ENCODE measurements around the gene GARIN3. TPM values are rescaled to one million over a fixed set of nuclear protein-coding genes. Genes with fewer than 3 reads are reported as not detected.

Gene GARIN3
- not detected in 2 replicates for polyA plus RNA-seq (2013)

- no peak within 1 kb of the TSS for H3K23ac ChIP-seq (ENCODE audit: low read length)
- no peak within 1 kb of the TSS for H4K91ac ChIP-seq (ENCODE audit: low read depth, low read length)
- no peak within 1 kb of the TSS for H3K4me2 ChIP-seq (ENCODE audit: low read length)
- no peak within 1 kb of the TSS for H2AFZ ChIP-seq (ENCODE audit: insufficient read depth, low read length, poor library complexity)
- no peak within 1 kb of the TSS for H3K4ac ChIP-seq (ENCODE audit: low read depth, low read length)
- no peaks in the 10 kb centered on the region for H3K9me3 ChIP-seq (ENCODE audit: insufficient read depth, low read depth, low read length)
- no CpG with 5 or more reads among the region's 7 CpGs for WGBS (ENCODE audit: extremely low coverage, insufficient coverage, insufficient read length)
- no peak within 1 kb of the TSS for H3K27ac ChIP-seq (ENCODE audit: low read depth, low read length)
- H4K12ac ChIP-seq (ENCODE audit: low read depth, low read length), result no peak within 1 kb of the TSS
- H3K36me3 ChIP-seq (ENCODE audit: control insufficient read depth in 1 of 2, insufficient read depth in 2 of 2, low read length in 2 of 2), result no peaks in the 10 kb centered on the region
- DNase-seq, result no peak
- no peak within 1 kb of the TSS for H3K18ac ChIP-seq (ENCODE audit: low read length)
- no peaks in the 10 kb centered on the region for H3K4me1 ChIP-seq (ENCODE audit: control insufficient read depth in 1 of 2, insufficient read depth in 2 of 2, low read length in 2 of 2)
- H2BK120ac ChIP-seq (ENCODE audit: insufficient read depth, low read length, poor library complexity), result no peak within 1 kb of the TSS
- no peak within 1 kb of the TSS for H3K9ac ChIP-seq (ENCODE audit: low read length)
- H2BK12ac ChIP-seq (ENCODE audit: low read length), result no peak within 1 kb of the TSS
- H3K79me1 ChIP-seq (ENCODE audit: low read length), result no peaks in the 10 kb centered on the region
- H3K27me3 ChIP-seq (ENCODE audit: insufficient read depth, low read length), result no peaks in the 10 kb centered on the region
- H3K14ac ChIP-seq (ENCODE audit: low read length), result no peak within 1 kb of the TSS
- H2BK5ac ChIP-seq (ENCODE audit: low read depth, low read length, poor library complexity), result no peak within 1 kb of the TSS
- no peaks in the 10 kb centered on the region for H3K79me2 ChIP-seq (ENCODE audit: control insufficient read depth, insufficient read depth, low read length, poor library complexity)
- H4K8ac ChIP-seq (ENCODE audit: low read depth, low read length), result no peak within 1 kb of the TSS
- H3K4me3 ChIP-seq (ENCODE audit: low read depth, low read length), result no peak within 1 kb of the TSS
- H2AK5ac ChIP-seq (ENCODE audit: low read length), result no peak within 1 kb of the TSS
Measured at GRCh38 chr5:157166214-157167213, at the start of gene GARIN3. Gene GARIN3 (minus strand): TSS chr5:157166264. CDS start chr5:157166168, 96 bp downstream.

GRCh38 chr5:157215514-157216167 lies 49.6 kb upstream of the GARIN3 start:
- Histone ChIP-seq H3K27me3 (ENCODE audit: insufficient read depth, low read length) (no peaks in the 10 kb centered on the region), H3K27ac (ENCODE audit: low read depth, low read length) (no peak overlapping the region), H3K9ac (ENCODE audit: low read length) (no peak overlapping the region), H3K14ac (ENCODE audit: low read length) (no peak overlapping the region), H3K4me1 (ENCODE audit: control insufficient read depth in 1 of 2, insufficient read depth in 2 of 2, low read length in 2 of 2) (no peaks in the 10 kb centered on the region), H3K18ac (ENCODE audit: low read length) (no peak overlapping the region), H4K8ac (ENCODE audit: low read depth, low read length) (no peak overlapping the region), H2BK12ac (ENCODE audit: low read length) (no peak overlapping the region), H2AK5ac (ENCODE audit: low read length) (no peak overlapping the region), H3K4ac (ENCODE audit: low read depth, low read length) (no peak overlapping the region), H4K91ac (ENCODE audit: low read depth, low read length) (no peak overlapping the region), H2BK120ac (ENCODE audit: insufficient read depth, low read length, poor library complexity) (no peak overlapping the region), H3K4me2 (ENCODE audit: low read length) (no peak overlapping the region), H2AFZ (ENCODE audit: insufficient read depth, low read length, poor library complexity) (no peak overlapping the region), H3K9me3 (ENCODE audit: insufficient read depth, low read depth, low read length) (no peaks in the 10 kb centered on the region), H4K12ac (ENCODE audit: low read depth, low read length) (no peak overlapping the region), H3K79me1 (ENCODE audit: low read length) (no peaks in the 10 kb centered on the region), H3K23ac (ENCODE audit: low read length) (no peak overlapping the region), H2BK5ac (ENCODE audit: low read depth, low read length, poor library complexity) (no peak overlapping the region), H3K4me3 (ENCODE audit: low read depth, low read length) (no peak overlapping the region), H3K79me2 (ENCODE audit: control insufficient read depth, insufficient read depth, low read length, poor library complexity) (no peaks in the 10 kb centered on the region), H3K36me3 (ENCODE audit: control insufficient read depth in 1 of 2, insufficient read depth in 2 of 2, low read length in 2 of 2) (no peaks in the 10 kb centered on the region)
- no CpG with 5 or more reads among the region's 5 CpGs for WGBS (ENCODE audit: extremely low coverage, insufficient coverage, insufficient read length)
- DNase-seq, result no peak

DNA sequence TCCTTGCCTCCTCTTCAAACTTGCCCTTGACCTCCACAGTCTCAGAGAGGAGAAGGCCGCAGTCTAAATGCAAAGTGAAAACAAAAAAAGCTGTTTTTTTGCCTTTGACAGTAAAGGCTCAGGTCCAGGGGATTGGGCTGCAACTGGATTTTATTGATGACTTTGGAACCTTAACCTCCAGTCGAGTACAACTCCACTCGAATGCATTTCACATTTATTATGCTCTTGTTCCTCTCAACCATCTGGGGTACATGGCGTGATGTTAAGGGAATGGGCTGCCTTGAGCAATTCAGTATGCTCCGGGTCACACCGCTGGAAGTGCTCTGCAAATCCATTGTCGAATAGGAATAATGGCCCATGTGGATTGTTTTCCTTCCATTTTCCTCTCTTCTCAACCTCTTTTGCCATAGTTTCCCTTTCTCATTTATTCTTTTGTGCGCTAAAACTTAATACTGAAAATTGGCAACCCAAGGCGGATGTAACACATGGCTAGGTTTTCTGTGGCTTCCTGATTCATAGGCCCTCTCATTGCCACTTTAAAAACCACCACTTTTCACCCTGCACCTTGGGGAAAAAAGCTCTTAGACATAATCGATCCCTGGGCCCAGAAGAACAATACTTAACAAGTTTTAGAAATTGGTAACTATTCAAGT lies 48.9 kb upstream of the GARIN3 start:
- Histone ChIP-seq H3K9me3 (ENCODE audit: insufficient read depth, low read depth, low read length) (no peaks in the 10 kb centered on the region), H3K14ac (ENCODE audit: low read length) (no peak overlapping the region), H4K12ac (ENCODE audit: low read depth, low read length) (no peak overlapping the region), H3K4me1 (ENCODE audit: control insufficient read depth in 1 of 2, insufficient read depth in 2 of 2, low read length in 2 of 2) (no peaks in the 10 kb centered on the region), H3K18ac (ENCODE audit: low read length) (no peak overlapping the region), H4K91ac (ENCODE audit: low read depth, low read length) (no peak overlapping the region), H3K23ac (ENCODE audit: low read length) (no peak overlapping the region), H2BK12ac (ENCODE audit: low read length) (no peak overlapping the region), H2AFZ (ENCODE audit: insufficient read depth, low read length, poor library complexity) (no peak overlapping the region), H3K79me2 (ENCODE audit: control insufficient read depth, insufficient read depth, low read length, poor library complexity) (no peaks in the 10 kb centered on the region), H4K8ac (ENCODE audit: low read depth, low read length) (no peak overlapping the region), H3K4me3 (ENCODE audit: low read depth, low read length) (no peak overlapping the region), H3K27ac (ENCODE audit: low read depth, low read length) (no peak overlapping the region), H2BK120ac (ENCODE audit: insufficient read depth, low read length, poor library complexity) (no peak overlapping the region), H3K27me3 (ENCODE audit: insufficient read depth, low read length) (no peaks in the 10 kb centered on the region), H3K79me1 (ENCODE audit: low read length) (no peaks in the 10 kb centered on the region), H3K9ac (ENCODE audit: low read length) (no peak overlapping the region), H3K4me2 (ENCODE audit: low read length) (no peak overlapping the region), H3K4ac (ENCODE audit: low read depth, low read length) (no peak overlapping the region), H2AK5ac (ENCODE audit: low read length) (no peak overlapping the region), H3K36me3 (ENCODE audit: control insufficient read depth in 1 of 2, insufficient read depth in 2 of 2, low read length in 2 of 2) (no peaks in the 10 kb centered on the region), H2BK5ac (ENCODE audit: low read depth, low read length, poor library complexity) (no peak overlapping the region)
- no peak for DNase-seq
- WGBS (ENCODE audit: extremely low coverage, insufficient coverage, insufficient read length), result no CpG with 5 or more reads among the region's 10 CpGs

DNA sequence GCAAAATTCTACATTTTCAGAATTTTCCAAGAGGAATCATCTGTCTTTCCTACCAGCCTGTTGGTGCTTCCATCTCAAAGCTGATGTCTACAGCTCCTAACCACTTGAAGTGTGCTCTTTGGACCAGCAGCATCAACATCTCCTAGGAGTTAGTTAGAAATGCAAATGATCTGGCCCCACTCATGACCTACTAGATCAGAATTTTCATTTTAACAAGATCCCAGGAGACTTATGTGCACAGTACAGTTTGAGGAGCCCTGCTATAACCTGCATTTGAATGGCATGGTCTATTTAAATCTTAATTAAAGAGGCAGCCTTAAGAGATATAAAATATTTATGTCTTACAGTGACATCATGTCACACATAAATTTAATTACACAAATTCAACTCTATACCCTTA lies 48.4 kb upstream of the GARIN3 start:
- no peak overlapping the region for H2BK5ac ChIP-seq (ENCODE audit: low read depth, low read length, poor library complexity)
- H3K4me2 ChIP-seq (ENCODE audit: low read length), result no peak overlapping the region
- H4K91ac ChIP-seq (ENCODE audit: low read depth, low read length), result no peak overlapping the region
- no peak overlapping the region for H2BK120ac ChIP-seq (ENCODE audit: insufficient read depth, low read length, poor library complexity)
- H3K4me1 ChIP-seq (ENCODE audit: control insufficient read depth in 1 of 2, insufficient read depth in 2 of 2, low read length in 2 of 2), result no peaks in the 10 kb centered on the region
- no peak overlapping the region for H3K18ac ChIP-seq (ENCODE audit: low read length)
- no peak for DNase-seq
- no peak overlapping the region for H2AFZ ChIP-seq (ENCODE audit: insufficient read depth, low read length, poor library complexity)
- no peak overlapping the region for H2BK12ac ChIP-seq (ENCODE audit: low read length)
- H2AK5ac ChIP-seq (ENCODE audit: low read length), result no peak overlapping the region
- no peaks in the 10 kb centered on the region for H3K9me3 ChIP-seq (ENCODE audit: insufficient read depth, low read depth, low read length)
- no peaks in the 10 kb centered on the region for H3K79me2 ChIP-seq (ENCODE audit: control insufficient read depth, insufficient read depth, low read length, poor library complexity)
- H3K79me1 ChIP-seq (ENCODE audit: low read length), result no peaks in the 10 kb centered on the region
- no peak overlapping the region for H3K23ac ChIP-seq (ENCODE audit: low read length)
- H4K12ac ChIP-seq (ENCODE audit: low read depth, low read length), result no peak overlapping the region
- no peak overlapping the region for H4K8ac ChIP-seq (ENCODE audit: low read depth, low read length)
- H3K9ac ChIP-seq (ENCODE audit: low read length), result no peak overlapping the region
- H3K14ac ChIP-seq (ENCODE audit: low read length), result no peak overlapping the region
- no peak overlapping the region for H3K27ac ChIP-seq (ENCODE audit: low read depth, low read length)
- H3K27me3 ChIP-seq (ENCODE audit: insufficient read depth, low read length), result no peaks in the 10 kb centered on the region
- H3K4me3 ChIP-seq (ENCODE audit: low read depth, low read length), result no peak overlapping the region
- H3K4ac ChIP-seq (ENCODE audit: low read depth, low read length), result no peak overlapping the region
- no peaks in the 10 kb centered on the region for H3K36me3 ChIP-seq (ENCODE audit: control insufficient read depth in 1 of 2, insufficient read depth in 2 of 2, low read length in 2 of 2)
